Activated naive CD8-positive, alpha-beta T cell (primary cell): ENCODE results near the gene SLC7A4.
A peak's percentile ranks its signal among the peaks of the same experiment; 100 is the strongest.

Experiments
- H3K27ac Mint-ChIP-seq: one replicate; pipeline ENCODE4 v1.8.0; 2021; ENCODE audit warnings: mixed read lengths
- H3K27me3 Mint-ChIP-seq: one replicate; pipeline ENCODE4 v1.8.0; 2021; ENCODE audit warnings: mixed read lengths
- H3K36me3 Mint-ChIP-seq: one replicate; pipeline ENCODE4 v1.8.0; 2021; ENCODE audit warnings: mixed read lengths
- H3K4me1 Mint-ChIP-seq: one replicate; pipeline ENCODE4 v1.8.0; 2021; ENCODE audit warnings: low read depth, mixed read lengths
- H3K4me3 Mint-ChIP-seq: one replicate; pipeline ENCODE4 v1.8.0; 2021; ENCODE audit warnings: mild to moderate bottlenecking, mixed read lengths
- H3K9me3 Mint-ChIP-seq: one replicate; pipeline ENCODE4 v1.8.0; 2021; ENCODE audit warnings: low read depth, mixed read lengths

Gene SLC7A4

DNA sequence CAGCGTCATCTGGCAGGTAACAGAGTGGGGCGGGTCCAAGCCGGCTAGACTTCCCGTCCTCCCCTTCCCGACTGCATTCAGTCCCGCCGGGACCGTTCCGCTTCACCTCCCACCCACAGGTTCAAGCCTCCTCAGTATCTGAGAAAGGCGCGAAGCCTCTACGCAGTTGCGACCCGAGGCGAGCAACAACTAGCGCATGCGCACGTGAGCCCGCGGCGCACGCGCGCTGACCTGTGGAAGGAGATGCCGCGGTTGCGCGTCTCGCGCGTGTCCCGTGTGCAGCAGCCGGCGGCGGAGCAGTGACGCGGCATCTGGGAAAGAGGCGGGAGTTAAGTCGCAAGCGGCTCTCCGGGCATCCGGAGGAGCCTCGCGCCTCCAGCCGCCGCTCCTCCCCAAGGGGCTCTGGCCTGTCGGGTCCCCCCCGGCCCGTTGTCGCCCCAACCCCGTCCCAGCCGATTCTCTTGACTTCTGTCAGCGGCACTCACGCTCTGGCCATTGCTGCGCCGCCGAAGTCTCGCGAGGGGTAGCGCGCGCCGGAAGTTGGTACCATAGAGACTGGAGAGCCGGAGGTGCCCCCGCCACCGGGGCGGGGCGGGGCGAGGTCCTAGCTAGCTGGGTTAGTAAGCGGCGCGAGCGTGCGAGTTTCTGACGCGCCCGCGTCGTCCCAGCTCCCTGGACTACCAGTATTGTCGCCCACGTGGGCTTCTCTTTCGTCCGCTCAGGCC is 30.6 kb downstream of the SLC7A4 start, which contains the start of gene THAP7:
THAP7 (minus strand) TSS at position 518 of the 725 bp plus-strand sequence; CDS start at position 311, 207 bp downstream.
- H3K4me3 Mint-ChIP-seq = peak within 1 kb of the TSS; percentile 97
- H3K9me3 Mint-ChIP-seq = no peaks in the 10 kb centered on the region
- H3K27ac Mint-ChIP-seq = peak within 1 kb of the TSS; percentile 99
- peaks cover 22% of the 10 kb centered on the region for H3K4me1 Mint-ChIP-seq
- H3K27me3 Mint-ChIP-seq = no peaks in the 10 kb centered on the region
- no peaks in the 10 kb centered on the region for H3K36me3 Mint-ChIP-seq

DNA sequence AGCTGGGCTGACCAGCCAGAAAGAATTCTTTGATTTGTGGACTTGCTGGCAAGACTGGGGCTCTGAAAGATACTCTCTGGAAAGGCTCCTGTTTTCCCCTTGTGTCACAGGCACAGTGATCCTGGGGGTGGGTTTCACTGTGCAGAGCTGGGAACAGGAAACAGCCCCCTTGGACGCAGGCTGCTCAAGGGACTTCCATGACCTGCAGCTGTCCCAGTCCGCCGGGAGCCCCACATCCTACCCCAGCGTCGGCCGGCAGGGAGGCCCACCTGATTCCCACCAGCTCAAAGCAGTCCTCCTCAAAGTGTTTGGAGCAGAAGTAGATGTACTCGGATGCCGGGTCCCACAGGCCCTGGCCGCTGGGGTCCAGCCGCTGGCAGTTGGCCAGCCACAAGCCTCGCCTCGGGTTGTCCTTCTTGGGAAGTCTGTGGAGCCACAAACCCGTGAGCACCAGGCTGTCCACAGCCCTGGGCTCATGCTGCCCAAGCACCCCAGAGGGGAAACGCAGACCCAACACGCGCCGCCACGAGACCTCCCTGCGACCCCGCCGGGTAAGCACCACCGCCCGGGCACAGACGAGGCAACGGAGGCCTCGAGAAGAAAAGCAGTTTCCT is 31.3 kb downstream of the SLC7A4 start:
- peak overlapping the region; percentile 99 for H3K27ac Mint-ChIP-seq
- H3K4me1 Mint-ChIP-seq = peaks cover 22% of the 10 kb centered on the region
- H3K36me3 Mint-ChIP-seq = no peaks in the 10 kb centered on the region
- peak overlapping the region; percentile 97 for H3K4me3 Mint-ChIP-seq
- no peaks in the 10 kb centered on the region for H3K27me3 Mint-ChIP-seq
- no peaks in the 10 kb centered on the region for H3K9me3 Mint-ChIP-seq

DNA sequence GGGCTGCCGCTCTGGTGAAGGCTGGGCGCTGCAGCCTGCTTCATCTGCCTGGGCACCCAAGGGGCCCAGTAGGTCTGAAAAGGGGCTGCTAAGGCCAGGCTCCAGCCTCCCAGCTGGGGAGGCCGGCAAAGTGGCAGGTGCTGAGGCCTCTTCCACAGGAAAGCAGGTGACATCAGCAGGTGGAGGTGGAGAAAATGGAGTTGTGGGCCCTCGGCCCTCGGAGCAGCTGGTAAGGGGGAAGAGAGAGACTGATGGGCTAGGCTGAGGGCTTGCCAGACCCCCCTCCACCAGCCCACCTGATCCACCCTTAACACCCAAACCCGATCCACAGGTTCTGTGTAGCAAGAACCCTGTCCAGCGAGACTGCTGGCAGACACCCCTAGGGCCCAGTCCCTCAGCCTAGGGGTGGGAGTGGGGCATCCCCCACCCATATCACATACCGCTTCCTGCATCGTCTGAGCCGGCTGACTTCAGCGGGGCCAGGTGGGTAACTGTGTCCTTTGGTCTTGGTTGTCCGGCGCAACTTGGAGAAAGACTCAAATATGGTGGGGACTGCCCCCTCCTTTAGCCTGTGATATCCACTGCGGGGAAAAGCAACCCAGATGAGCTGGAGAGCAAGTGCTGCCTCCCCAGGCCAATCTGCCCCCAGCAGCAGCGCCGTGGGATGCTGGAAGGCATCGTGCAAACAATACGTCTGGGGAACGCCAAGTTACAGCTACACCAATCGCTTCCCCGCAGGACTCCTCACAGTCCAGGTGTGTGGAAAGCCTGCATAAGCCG is 32.0 kb downstream of the SLC7A4 start:
- Mint-ChIP-seq H3K36me3 (no peaks in the 10 kb centered on the region), H3K27ac (peak overlapping the region; percentile 99), H3K4me1 (peaks cover 22% of the 10 kb centered on the region), H3K27me3 (no peaks in the 10 kb centered on the region), H3K9me3 (no peaks in the 10 kb centered on the region), H3K4me3 (peak overlapping the region; percentile 97)

DNA sequence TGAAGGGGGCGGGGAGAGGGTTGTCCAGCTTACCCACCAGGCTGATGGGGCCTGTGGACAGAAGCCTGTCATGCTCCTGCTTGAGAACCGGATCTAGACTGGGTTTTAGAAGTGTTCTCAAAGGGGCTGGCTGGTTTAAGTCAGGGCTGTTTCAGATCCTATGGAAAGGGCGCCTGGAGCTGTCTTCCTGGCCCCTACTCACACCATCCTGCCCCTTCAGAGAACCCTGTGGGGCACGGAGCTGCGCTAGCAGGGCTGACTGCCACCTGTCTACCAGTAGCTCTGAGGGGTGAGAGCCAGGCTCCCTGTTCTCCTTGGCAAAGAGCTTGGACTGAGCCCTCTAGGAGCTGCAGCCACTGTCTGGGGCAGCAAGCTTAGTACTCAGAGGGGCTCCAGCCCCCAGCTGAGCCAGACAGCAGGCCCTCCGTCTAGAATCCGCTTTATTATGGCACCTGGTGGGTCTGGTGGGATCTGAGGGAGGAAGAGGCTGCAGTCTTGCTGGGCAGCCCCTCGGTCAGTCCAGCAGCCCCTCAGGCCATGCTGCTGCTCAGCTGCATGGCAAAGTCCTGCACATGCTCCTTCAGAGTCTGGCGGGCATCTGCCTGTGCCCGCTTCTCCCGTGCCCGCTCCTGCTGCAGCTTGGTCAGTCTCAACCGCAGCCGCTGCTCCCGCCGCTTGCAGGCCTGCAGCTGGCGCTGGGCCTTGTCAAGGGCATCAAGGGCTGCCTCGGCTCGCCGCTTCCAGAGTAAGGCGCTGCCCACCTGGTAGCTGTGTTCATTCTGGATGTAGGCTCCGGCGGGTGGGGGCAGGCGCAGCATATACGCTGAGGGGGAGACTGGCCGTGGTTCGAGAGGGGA is 32.8 kb downstream of the SLC7A4 start:
- Mint-ChIP-seq H3K27me3 (no peaks in the 10 kb centered on the region), H3K36me3 (no peaks in the 10 kb centered on the region), H3K4me3 (peak overlapping the region; percentile 97), H3K4me1 (peaks cover 22% of the 10 kb centered on the region), H3K9me3 (no peaks in the 10 kb centered on the region), H3K27ac (peak overlapping the region; percentile 99)

DNA sequence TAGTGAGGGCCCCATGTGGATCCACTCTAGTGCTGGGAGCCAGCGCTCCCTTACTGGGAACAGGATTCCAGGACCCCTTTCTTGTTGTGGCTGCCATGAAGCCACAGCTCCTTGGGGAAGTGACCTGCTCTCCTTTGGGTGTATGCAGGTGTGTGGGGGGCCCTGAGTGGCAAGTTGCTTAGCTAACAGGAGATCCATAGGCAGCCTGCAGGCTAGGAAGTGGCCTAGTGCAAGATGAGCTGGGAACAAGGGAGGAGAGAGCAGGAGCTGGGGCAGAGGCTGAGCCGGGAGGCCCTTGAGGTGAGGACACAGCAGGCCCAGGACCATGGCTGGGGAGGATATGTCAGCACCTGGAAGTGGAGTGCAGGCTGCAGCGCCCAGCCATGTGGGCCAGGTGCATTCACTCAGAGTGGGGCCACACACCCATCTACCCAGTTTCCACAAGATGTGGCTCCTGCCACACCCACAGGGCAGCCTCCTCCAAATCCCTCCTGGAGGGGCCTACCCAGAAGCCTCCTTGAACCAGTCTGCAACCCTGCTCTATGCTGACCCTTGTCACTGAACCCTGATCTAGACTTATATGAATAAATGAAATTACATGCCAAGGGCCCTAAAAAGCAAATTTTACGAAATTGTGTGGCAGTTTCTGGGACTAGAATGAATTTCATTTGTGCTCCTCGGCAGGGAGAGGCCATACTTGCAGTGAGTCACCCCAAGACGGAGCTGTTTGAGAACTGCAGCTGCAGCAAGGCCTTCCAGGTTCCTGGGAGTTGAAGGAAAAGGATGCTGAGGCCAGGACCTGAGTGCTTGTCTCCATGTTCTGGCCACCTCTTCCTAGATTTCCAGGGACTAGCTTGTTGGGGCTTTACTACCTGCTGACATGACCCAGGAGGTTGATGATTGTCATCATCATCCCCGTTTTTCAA is 33.7 kb downstream of the SLC7A4 start:
- Mint-ChIP-seq H3K9me3 (no peaks in the 10 kb centered on the region), H3K36me3 (no peaks in the 10 kb centered on the region), H3K27ac (peak overlapping the region; percentile 41), H3K4me3 (peak overlapping the region; percentile 56), H3K27me3 (no peaks in the 10 kb centered on the region), H3K4me1 (peaks cover 21% of the 10 kb centered on the region)

DNA sequence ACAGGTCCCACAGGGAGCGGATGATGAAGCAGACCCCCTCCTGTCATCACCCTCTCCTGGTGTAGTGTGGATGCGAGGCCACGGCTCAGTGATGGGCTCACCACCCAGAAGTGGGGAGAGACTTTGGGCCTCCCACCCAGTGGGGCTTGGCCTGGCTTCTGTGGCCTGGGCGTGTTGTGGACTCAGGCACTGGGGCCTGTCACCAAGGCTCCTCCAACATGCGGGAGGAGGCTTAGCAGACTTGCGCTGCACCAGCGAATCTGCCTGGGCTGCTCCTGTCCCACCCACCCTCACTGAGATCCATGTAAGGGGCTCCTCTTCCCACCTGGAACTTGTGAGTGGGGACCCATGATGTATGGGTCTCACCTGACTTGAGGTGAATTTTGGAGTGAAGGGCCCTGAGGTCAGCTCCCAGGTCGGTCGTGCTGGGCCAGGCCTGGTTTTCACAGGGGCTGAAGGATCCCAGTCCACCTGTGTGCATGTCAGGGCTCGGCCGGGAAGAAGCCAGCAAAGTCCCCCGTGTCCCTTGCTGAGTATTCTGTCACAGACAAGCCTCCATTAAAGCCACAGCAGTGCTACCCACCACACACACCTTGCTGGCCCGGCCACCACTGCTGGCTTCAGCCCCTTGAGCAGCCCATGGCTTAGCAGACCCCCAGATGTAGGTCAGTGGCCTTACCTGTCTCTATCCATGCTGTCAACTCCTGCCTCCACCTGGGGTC is 34.7 kb downstream of the SLC7A4 start:
- H3K9me3 Mint-ChIP-seq = no peaks in the 10 kb centered on the region
- H3K27me3 Mint-ChIP-seq = no peaks in the 10 kb centered on the region
- no peaks in the 10 kb centered on the region for H3K36me3 Mint-ChIP-seq
- H3K27ac Mint-ChIP-seq = no peak overlapping the region
- H3K4me1 Mint-ChIP-seq = peaks cover 12% of the 10 kb centered on the region
- no peak overlapping the region for H3K4me3 Mint-ChIP-seq

DNA sequence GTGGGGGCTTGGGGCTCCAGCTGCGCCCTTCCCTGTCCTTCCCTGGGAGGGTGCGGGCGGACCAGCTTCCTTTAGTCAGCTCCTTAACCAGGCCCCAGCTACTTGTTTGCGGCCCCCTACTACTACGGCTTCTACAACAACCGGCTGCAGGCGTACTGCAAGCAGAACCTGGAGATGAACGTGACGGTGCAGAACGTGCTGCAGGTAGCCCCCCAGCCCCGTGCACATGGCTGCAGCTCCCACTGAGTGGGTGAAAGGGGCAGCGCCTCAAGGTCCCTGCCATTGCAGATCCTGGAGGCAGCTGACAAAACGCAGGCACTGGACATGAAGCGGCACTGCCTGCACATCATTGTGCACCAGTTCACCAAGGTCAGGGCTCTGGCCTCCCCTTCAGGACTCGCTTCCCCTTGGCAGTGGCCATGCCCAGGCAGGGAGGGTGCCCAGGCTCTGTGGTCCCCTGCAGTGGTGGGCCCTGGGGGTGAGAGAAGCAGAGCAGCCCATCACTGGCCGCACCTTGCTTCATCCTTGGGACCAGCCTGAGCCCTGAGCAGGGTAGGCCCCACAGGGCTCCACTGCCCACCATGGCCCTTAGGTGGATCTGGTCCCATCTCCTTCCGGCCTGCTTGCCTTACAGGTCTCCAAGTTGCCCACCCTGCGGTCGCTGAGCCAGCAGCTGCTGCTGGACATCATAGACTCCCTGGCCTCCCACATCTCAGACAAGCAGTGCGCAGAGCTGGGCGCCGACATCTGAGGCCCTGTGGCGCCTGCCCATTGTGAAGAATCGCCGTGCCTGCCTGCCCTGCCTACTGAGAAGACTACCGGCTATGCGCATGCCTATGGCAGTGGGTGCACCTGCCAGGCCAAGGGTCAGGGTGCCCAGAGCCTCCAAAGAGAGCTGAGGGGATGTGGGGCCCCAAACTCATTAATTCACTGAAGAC is 35.5 kb downstream of the SLC7A4 start:
- Mint-ChIP-seq H3K9me3 (no peaks in the 10 kb centered on the region), H3K27ac (no peak overlapping the region), H3K27me3 (no peaks in the 10 kb centered on the region), H3K4me3 (no peak overlapping the region), H3K36me3 (no peaks in the 10 kb centered on the region), H3K4me1 (peaks cover 10% of the 10 kb centered on the region)

DNA sequence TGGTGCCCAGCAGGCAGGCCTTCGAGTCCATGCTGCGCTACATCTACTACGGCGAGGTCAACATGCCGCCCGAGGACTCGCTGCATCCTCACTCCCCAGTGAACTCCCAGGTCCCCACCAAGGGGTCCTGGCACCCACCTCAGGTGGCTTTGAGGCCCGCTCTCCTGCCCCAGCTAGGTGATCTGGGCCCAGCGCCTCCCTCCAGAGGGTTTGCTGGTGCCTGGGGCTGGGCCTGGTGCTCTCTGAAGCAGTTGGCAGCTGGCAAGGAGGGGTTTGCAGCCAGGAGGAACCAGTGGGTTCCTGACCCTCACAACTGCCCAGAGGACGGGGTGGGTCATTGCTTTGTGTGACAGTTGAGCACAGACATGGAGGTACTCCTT is 36.3 kb downstream of the SLC7A4 start:
- H3K27ac Mint-ChIP-seq = peak overlapping the region; percentile 46
- H3K9me3 Mint-ChIP-seq = no peaks in the 10 kb centered on the region
- H3K27me3 Mint-ChIP-seq = no peaks in the 10 kb centered on the region
- H3K4me1 Mint-ChIP-seq = peaks cover 8% of the 10 kb centered on the region
- H3K4me3 Mint-ChIP-seq = no peak overlapping the region
- H3K36me3 Mint-ChIP-seq = no peaks in the 10 kb centered on the region

DNA sequence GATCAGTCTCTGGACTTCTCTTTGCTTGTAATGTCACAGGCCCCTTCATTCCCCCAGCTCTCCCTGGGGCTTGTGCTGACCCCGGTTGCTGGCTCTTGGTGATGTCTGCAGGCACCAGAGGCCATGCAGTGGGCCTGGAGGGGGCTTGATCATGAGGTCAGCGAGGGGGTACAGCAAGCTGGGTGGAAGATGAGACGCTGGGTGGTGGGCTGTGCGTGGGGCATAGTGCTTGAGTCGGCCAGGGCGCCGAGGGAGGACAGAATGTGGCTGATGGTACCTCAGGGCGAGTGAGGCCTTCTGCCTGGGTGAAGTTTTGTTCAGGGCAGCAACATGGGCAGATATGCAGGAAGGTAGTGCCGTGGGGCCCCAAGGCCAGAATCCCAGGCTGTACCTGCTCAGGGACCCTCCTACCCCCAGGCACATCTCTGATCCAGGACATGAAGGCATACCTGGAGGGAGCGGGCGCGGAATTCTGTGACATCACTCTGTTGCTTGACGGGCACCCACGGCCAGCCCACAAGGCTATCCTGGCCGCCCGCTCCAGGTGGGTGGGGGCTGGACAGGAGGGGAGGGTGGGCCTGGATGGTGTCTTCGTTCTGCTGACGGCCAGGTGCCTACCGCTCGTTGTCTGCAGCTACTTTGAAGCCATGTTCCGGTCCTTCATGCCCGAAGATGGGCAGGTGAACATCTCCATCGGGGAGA is 36.9 kb downstream of the SLC7A4 start:
- no peak overlapping the region for H3K27ac Mint-ChIP-seq

DNA sequence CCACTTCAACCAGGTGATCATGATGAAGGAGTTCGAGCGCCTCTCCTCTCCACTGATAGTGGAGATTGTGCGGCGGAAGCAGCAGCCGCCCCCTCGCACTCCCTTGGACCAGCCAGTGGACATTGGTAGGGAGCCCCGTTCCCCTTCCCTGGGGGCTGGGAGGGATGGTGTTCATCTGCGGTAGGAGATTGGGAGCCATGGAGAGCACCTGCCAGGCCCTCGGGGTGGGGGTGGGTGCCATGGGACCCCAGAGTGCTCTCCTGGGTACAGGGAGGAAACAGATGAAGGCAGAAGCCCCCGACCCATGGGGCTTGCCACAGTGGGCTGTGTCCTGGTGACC is 37.5 kb downstream of the SLC7A4 start:
- H3K4me3 Mint-ChIP-seq = no peak overlapping the region
- no peak overlapping the region for H3K27ac Mint-ChIP-seq
- H3K27me3 Mint-ChIP-seq = no peaks in the 10 kb centered on the region
- no peaks in the 10 kb centered on the region for H3K9me3 Mint-ChIP-seq
- no peaks in the 10 kb centered on the region for H3K36me3 Mint-ChIP-seq
- H3K4me1 Mint-ChIP-seq = peaks cover 5% of the 10 kb centered on the region

More for the DNA sequence above, 36.9 kb downstream of the SLC7A4 start:
- Mint-ChIP-seq H3K27me3 (no peaks in the 10 kb centered on the region), H3K4me3 (no peak overlapping the region), H3K9me3 (no peaks in the 10 kb centered on the region), H3K36me3 (no peaks in the 10 kb centered on the region), H3K4me1 (peaks cover 6% of the 10 kb centered on the region)

DNA sequence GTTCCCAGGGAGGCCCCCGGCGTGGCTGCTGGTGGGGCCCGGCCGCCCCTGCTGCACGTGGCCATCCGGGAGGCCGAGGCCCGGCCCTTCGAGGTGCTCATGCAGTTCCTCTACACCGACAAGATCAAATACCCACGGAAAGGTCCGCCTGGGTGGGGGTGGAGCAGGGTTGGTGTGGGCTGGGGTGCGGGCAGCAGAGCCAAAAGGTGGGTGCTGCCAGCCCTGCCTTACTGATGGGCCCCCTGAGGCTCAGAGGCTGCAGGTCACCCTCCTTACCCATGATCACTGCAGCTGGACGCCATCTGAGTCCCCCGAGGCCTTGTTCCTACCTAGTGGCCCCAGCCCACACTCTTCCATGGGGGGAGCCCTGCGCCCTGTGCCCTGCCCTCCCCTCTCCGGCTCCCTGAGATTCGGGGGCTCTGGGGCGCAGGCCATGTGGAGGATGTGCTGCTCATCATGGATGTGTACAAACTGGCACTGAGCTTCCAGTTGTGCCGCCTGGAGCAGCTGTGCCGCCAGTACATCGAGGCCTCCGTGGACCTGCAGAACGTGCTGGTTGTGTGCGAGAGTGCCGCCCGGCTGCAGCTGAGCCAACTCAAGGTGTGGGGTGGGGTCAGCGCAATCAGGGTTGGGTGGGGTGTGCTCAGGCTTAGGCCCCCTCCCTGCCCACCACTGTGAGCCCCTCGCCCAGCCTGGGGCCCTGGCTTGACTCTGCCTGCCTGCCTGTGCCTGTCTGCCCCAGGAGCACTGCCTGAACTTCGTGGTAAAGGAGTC is 38.0 kb downstream of the SLC7A4 start:
- Mint-ChIP-seq H3K27me3 (no peaks in the 10 kb centered on the region), H3K4me1 (peaks cover 7% of the 10 kb centered on the region), H3K9me3 (no peaks in the 10 kb centered on the region), H3K4me3 (no peak overlapping the region), H3K36me3 (no peaks in the 10 kb centered on the region), H3K27ac (no peak overlapping the region)
